ENCODE data around the gene ELOVL2. TPM values are rescaled to one million over a fixed set of nuclear protein-coding genes. Genes with fewer than 3 reads are reported as not detected.
A peak's percentile ranks its signal among the peaks of the same experiment; 100 is the strongest.

ELOVL2 gene
- total and polyA plus RNA-seq, 4 donors, result 21.5 to 83.5 (median 44.3) TPM

GRCh38 chr6:11028959-11029358 is 15.1 kb downstream of the ELOVL2 start:
- H3K4me3 ChIP-seq (ENCODE audit: low read depth, low read length), result no peak overlapping the region
- DNase-seq (ENCODE audit: low read depth in 4 of 6, low spot score in 6 of 6), result no peak
- WGBS (ENCODE audit: insufficient coverage), result 95% methylated on average over 4 of the region's 11 CpGs

DNA sequence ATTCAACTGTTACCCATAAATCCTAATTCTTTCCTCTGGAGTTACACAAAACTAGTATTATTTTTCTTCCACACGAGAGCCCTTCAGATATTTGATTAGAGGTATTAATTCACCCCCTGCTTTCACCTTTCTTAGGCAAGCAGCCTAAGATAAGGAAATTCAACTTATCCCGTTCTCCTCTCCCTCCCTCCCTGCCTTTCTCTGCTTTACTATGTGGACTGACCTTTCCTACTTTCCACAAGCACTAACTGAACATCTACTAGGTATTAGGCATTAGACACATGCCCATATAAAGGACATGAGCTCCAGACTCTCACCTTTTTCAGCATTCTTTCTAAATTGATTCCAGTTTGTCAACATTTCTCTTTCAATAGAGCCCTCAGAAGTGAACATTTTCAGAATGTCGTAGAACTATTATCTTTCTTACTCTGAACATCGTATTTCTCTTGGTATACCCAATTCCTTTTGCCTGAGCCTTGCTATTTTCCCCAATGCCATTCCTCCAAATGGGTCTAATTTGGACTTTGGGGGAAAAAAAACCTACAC is 16.5 kb downstream of the ELOVL2 start:
- WGBS (ENCODE audit: insufficient coverage), result 69% methylated on average over 1 of the region's 4 CpGs
- H3K9me3 ChIP-seq (ENCODE audit: control insufficient read depth, insufficient read depth, low read length), result no peaks in the 10 kb centered on the region
- peak overlapping the region; percentile 36 for H3K27ac ChIP-seq (ENCODE audit: low read depth, low read length)
- H3K27me3 ChIP-seq (ENCODE audit: control insufficient read depth, insufficient read depth, low read length), result peaks cover 7% of the 10 kb centered on the region
- no peak overlapping the region for H3K4me3 ChIP-seq (ENCODE audit: low read depth, low read length)
- H3K4me1 ChIP-seq (ENCODE audit: control insufficient read depth, insufficient read depth, low read length), result peaks cover 6% of the 10 kb centered on the region
- no peak for DNase-seq (ENCODE audit: low read depth in 4 of 6, low spot score in 6 of 6)
- no peaks in the 10 kb centered on the region for H3K36me3 ChIP-seq (ENCODE audit: control insufficient read depth, insufficient read depth, low read length)

More at GRCh38 chr6:11028959-11029358, 15.1 kb downstream of the ELOVL2 start:
- Histone ChIP-seq H3K36me3 (ENCODE audit: control insufficient read depth, insufficient read depth, low read length) (no peaks in the 10 kb centered on the region), H3K27me3 (ENCODE audit: control insufficient read depth, insufficient read depth, low read length) (peaks cover 7% of the 10 kb centered on the region), H3K27ac (ENCODE audit: low read depth, low read length) (no peak overlapping the region), H3K9me3 (ENCODE audit: control insufficient read depth, insufficient read depth, low read length) (no peaks in the 10 kb centered on the region), H3K4me1 (ENCODE audit: control insufficient read depth, insufficient read depth, low read length) (peaks cover 6% of the 10 kb centered on the region)

DNA sequence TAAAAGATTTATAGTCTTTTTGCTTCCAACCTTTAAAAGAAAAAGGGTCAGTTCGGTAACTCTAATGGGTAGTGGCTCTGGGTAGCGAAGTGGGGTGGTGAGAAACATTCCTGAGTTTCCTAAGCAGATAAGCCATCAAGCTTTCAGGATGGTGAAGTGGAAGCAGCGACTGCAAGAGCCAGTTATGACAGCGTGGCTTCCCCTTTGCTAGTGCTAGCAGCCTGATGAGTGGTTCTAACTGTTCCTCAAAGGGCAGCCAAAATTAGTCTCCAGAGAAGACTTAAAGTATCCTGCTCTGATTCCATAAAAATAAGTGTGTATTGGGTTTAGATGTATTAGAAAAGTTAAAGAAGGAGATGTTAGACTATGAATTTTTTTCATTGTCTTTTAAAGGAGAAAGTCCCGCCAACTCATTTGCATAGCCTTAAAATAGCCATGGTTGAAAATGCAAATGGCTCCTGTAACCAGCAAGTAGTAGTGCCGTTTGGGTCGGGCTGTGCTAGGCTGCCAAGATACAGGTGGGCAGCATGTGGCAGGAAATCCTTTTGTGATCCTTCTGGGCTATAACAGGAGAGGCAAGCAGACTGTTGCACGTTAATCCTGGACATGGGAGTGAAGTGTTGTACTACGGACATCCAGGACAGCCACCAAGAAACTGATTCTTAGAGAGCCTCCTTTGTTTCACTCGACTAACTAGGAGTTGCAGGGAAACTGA is 18.0 kb downstream of the ELOVL2 start:
- Histone ChIP-seq H3K4me1 (ENCODE audit: control insufficient read depth, insufficient read depth, low read length) (peaks cover 15% of the 10 kb centered on the region), H3K27ac (ENCODE audit: low read depth, low read length) (peak overlapping the region; percentile 60), H3K9me3 (ENCODE audit: control insufficient read depth, insufficient read depth, low read length) (no peaks in the 10 kb centered on the region), H3K4me3 (ENCODE audit: low read depth, low read length) (no peak overlapping the region), H3K27me3 (ENCODE audit: control insufficient read depth, insufficient read depth, low read length) (peaks cover 7% of the 10 kb centered on the region), H3K36me3 (ENCODE audit: control insufficient read depth, insufficient read depth, low read length) (no peaks in the 10 kb centered on the region)
- 37% methylated on average over 8 of the region's 10 CpGs for WGBS (ENCODE audit: insufficient coverage)
- DNase-seq (ENCODE audit: low read depth in 4 of 6, low spot score in 6 of 6), result peak in 2 of 6 donors; percentile 51 to 71

GRCh38 chr6:11025130-11025529 is 19.0 kb downstream of the ELOVL2 start:
- peaks cover 15% of the 10 kb centered on the region for H3K4me1 ChIP-seq (ENCODE audit: control insufficient read depth, insufficient read depth, low read length)
- peaks cover 7% of the 10 kb centered on the region for H3K27me3 ChIP-seq (ENCODE audit: control insufficient read depth, insufficient read depth, low read length)
- no peak for DNase-seq (ENCODE audit: low read depth in 4 of 6, low spot score in 6 of 6)
- WGBS (ENCODE audit: insufficient coverage), result no CpG with 5 or more reads among the region's 3 CpGs
- no peaks in the 10 kb centered on the region for H3K9me3 ChIP-seq (ENCODE audit: control insufficient read depth, insufficient read depth, low read length)
- peak overlapping the region; percentile 44 for H3K27ac ChIP-seq (ENCODE audit: low read depth, low read length)
- H3K36me3 ChIP-seq (ENCODE audit: control insufficient read depth, insufficient read depth, low read length), result no peaks in the 10 kb centered on the region
- no peak overlapping the region for H3K4me3 ChIP-seq (ENCODE audit: low read depth, low read length)

GRCh38 chr6:11023032-11023431 is 21.1 kb downstream of the ELOVL2 start:
- Histone ChIP-seq H3K4me1 (ENCODE audit: control insufficient read depth, insufficient read depth, low read length) (peaks cover 15% of the 10 kb centered on the region), H3K4me3 (ENCODE audit: low read depth, low read length) (no peak overlapping the region), H3K36me3 (ENCODE audit: control insufficient read depth, insufficient read depth, low read length) (no peaks in the 10 kb centered on the region), H3K9me3 (ENCODE audit: control insufficient read depth, insufficient read depth, low read length) (no peaks in the 10 kb centered on the region), H3K27me3 (ENCODE audit: control insufficient read depth, insufficient read depth, low read length) (peaks cover 7% of the 10 kb centered on the region), H3K27ac (ENCODE audit: low read depth, low read length) (peak overlapping the region; percentile 78)
- peak in 5 of 6 donors; percentile 59 to 88 (median 75) for DNase-seq (ENCODE audit: low read depth in 4 of 6, low spot score in 6 of 6)

GRCh38 chr6:11021714-11022113 is 22.4 kb downstream of the ELOVL2 start:
- WGBS (ENCODE audit: insufficient coverage), result 58% methylated on average over 6 of the region's 7 CpGs
- Histone ChIP-seq H3K4me3 (ENCODE audit: low read depth, low read length) (no peak overlapping the region), H3K9me3 (ENCODE audit: control insufficient read depth, insufficient read depth, low read length) (no peaks in the 10 kb centered on the region), H3K27me3 (ENCODE audit: control insufficient read depth, insufficient read depth, low read length) (peaks cover 7% of the 10 kb centered on the region), H3K27ac (ENCODE audit: low read depth, low read length) (peak overlapping the region; percentile 78), H3K4me1 (ENCODE audit: control insufficient read depth, insufficient read depth, low read length) (peaks cover 15% of the 10 kb centered on the region), H3K36me3 (ENCODE audit: control insufficient read depth, insufficient read depth, low read length) (no peaks in the 10 kb centered on the region)
- DNase-seq (ENCODE audit: low read depth in 4 of 6, low spot score in 6 of 6), result no peak

DNA sequence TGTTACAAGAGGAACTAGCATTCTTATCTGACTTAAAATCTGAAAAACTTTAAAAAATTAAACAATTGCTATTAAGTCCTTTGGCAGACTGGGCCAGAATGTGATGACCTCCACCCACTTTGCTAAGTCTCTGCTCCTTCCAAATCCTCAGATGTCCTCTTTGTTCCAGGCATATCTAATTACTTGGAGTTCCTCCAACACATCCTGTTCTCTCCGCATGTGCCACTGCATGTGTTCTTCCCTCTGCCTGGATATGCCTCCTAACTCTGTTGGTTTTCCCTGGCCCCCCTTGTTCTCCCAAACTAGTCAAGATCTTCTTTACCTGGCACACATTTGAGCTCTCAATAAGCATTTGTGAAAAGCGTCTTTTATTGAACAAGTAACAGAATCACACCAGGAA is 23.1 kb downstream of the ELOVL2 start:
- 17% methylated on average over 1 of the region's 2 CpGs for WGBS (ENCODE audit: insufficient coverage)
- peak overlapping the region; percentile 78 for H3K27ac ChIP-seq (ENCODE audit: low read depth, low read length)

DNA sequence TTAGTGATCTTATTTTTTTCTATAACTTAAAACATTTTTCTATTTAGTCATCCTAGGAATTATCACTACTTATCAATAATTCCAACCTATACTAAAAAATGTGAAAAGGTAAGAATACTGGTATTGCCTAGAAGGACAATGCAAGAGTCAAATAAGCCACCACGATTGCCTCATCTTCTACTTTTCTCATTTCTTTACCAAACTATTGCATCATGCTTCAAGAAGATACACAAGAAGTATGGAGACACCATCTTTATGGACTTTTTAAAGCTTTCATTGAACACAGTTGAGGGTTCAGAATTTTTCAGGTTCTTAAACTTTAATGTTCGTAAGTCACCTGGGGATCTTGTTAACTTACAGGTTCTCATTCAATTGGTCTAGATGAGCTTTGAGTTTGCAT is 25.9 kb downstream of the ELOVL2 start:
- H3K9me3 ChIP-seq (ENCODE audit: control insufficient read depth, insufficient read depth, low read length), result no peaks in the 10 kb centered on the region
- peaks cover 9% of the 10 kb centered on the region for H3K4me1 ChIP-seq (ENCODE audit: control insufficient read depth, insufficient read depth, low read length)
- no peaks in the 10 kb centered on the region for H3K36me3 ChIP-seq (ENCODE audit: control insufficient read depth, insufficient read depth, low read length)
- no peak for DNase-seq (ENCODE audit: low read depth in 4 of 6, low spot score in 6 of 6)
- no peak overlapping the region for H3K4me3 ChIP-seq (ENCODE audit: low read depth, low read length)
- 100% methylated on average over 1 of the region's 2 CpGs for WGBS (ENCODE audit: insufficient coverage)
- H3K27me3 ChIP-seq (ENCODE audit: control insufficient read depth, insufficient read depth, low read length), result peaks cover 3% of the 10 kb centered on the region
- H3K27ac ChIP-seq (ENCODE audit: low read depth, low read length), result no peak overlapping the region

More for the DNA sequence above, 23.1 kb downstream of the ELOVL2 start:
- peaks cover 2% of the 10 kb centered on the region for H3K27me3 ChIP-seq (ENCODE audit: control insufficient read depth, insufficient read depth, low read length)
- H3K36me3 ChIP-seq (ENCODE audit: control insufficient read depth, insufficient read depth, low read length), result no peaks in the 10 kb centered on the region
- H3K4me1 ChIP-seq (ENCODE audit: control insufficient read depth, insufficient read depth, low read length), result peaks cover 11% of the 10 kb centered on the region
- H3K4me3 ChIP-seq (ENCODE audit: low read depth, low read length), result no peak overlapping the region
- no peaks in the 10 kb centered on the region for H3K9me3 ChIP-seq (ENCODE audit: control insufficient read depth, insufficient read depth, low read length)
- DNase-seq (ENCODE audit: low read depth in 4 of 6, low spot score in 6 of 6), result peak in 1 of 6 donors; percentile 35

- 100% methylated on average over 2 of the region's 3 CpGs for WGBS (ENCODE audit: insufficient coverage)
- Histone ChIP-seq H3K4me3 (ENCODE audit: low read depth, low read length) (no peak overlapping the region), H3K27me3 (ENCODE audit: control insufficient read depth, insufficient read depth, low read length) (peaks cover 3% of the 10 kb centered on the region), H3K4me1 (ENCODE audit: control insufficient read depth, insufficient read depth, low read length) (peaks cover 6% of the 10 kb centered on the region), H3K27ac (ENCODE audit: low read depth, low read length) (no peak overlapping the region), H3K36me3 (ENCODE audit: control insufficient read depth, insufficient read depth, low read length) (no peaks in the 10 kb centered on the region), H3K9me3 (ENCODE audit: control insufficient read depth, insufficient read depth, low read length) (no peaks in the 10 kb centered on the region)
- DNase-seq (ENCODE audit: low read depth in 4 of 6, low spot score in 6 of 6), result no peak
Observed at GRCh38 chr6:11017090-11017489, 27.0 kb downstream of the ELOVL2 start.

- WGBS (ENCODE audit: insufficient coverage), result no CpG with 5 or more reads among the region's 1 CpG
- DNase-seq (ENCODE audit: low read depth in 4 of 6, low spot score in 6 of 6), result no peak
- Histone ChIP-seq H3K4me1 (ENCODE audit: control insufficient read depth, insufficient read depth, low read length) (no peaks in the 10 kb centered on the region), H3K27me3 (ENCODE audit: control insufficient read depth, insufficient read depth, low read length) (peaks cover 3% of the 10 kb centered on the region), H3K36me3 (ENCODE audit: control insufficient read depth, insufficient read depth, low read length) (no peaks in the 10 kb centered on the region), H3K27ac (ENCODE audit: low read depth, low read length) (no peak overlapping the region), H3K4me3 (ENCODE audit: low read depth, low read length) (no peak overlapping the region), H3K9me3 (ENCODE audit: control insufficient read depth, insufficient read depth, low read length) (no peaks in the 10 kb centered on the region)
Observed at GRCh38 chr6:11016452-11016851, 27.7 kb downstream of the ELOVL2 start.
